H9 (cell line): ENCODE data around the gene RAB31. TPM values are rescaled to one million over a fixed set of nuclear protein-coding genes. Genes with fewer than 3 reads are reported as not detected.

ENCODE experiments used
- DNase-seq: peaks from one replicate; pipeline ENCODE4 v3.0.0-alpha.2; 2017
- H2AFZ ChIP-seq: one replicate; pipeline ENCODE4 v1.6.1; 2013; ENCODE audit warnings: mild to moderate bottlenecking, low read length, control low read depth, moderate library complexity
- H2AK5ac ChIP-seq: 2 replicates; pipeline ENCODE4 v1.6.1; 2013; ENCODE audit warnings: low read length, control low read depth, mixed read lengths; ENCODE audit not compliant: insufficient read length
- H2BK120ac ChIP-seq: one replicate; pipeline ENCODE4 v1.6.1; 2013; ENCODE audit warnings: low read depth, mild to moderate bottlenecking, low read length, control low read depth, inconsistent platforms; ENCODE audit not compliant: poor library complexity, severe bottlenecking
- H2BK12ac ChIP-seq: 2 replicates; pipeline ENCODE4 v1.6.1; 2013; ENCODE audit warnings: low read length, control low read depth, mixed read lengths, low read depth; ENCODE audit not compliant: insufficient read length
- H2BK15ac ChIP-seq: 2 replicates; pipeline ENCODE4 v1.6.1; 2013; ENCODE audit warnings: low read depth, low read length, control low read depth
- H2BK20ac ChIP-seq: one replicate; pipeline ENCODE4 v1.6.1; 2013; ENCODE audit warnings: low read depth, mild to moderate bottlenecking, low read length, control low read depth, inconsistent platforms; ENCODE audit not compliant: poor library complexity, severe bottlenecking
- H2BK5ac ChIP-seq: 2 replicates; pipeline ENCODE4 v1.6.1; 2013; ENCODE audit warnings: low read length, control low read depth, mixed read lengths; ENCODE audit not compliant: insufficient read length
- H3K14ac ChIP-seq: 2 replicates; pipeline ENCODE4 v1.6.1; 2013; ENCODE audit warnings: low read length, control low read depth; ENCODE audit not compliant: insufficient read depth
- H3K18ac ChIP-seq: 2 replicates; pipeline ENCODE4 v1.6.1; 2013; ENCODE audit warnings: low read depth, mild to moderate bottlenecking, mixed read lengths, low read length, control low read depth; ENCODE audit not compliant: insufficient read length
- H3K23ac ChIP-seq: 2 replicates; pipeline ENCODE4 v1.6.1; 2013; ENCODE audit warnings: low read length, control low read depth, mixed read lengths, low read depth; ENCODE audit not compliant: insufficient read length
- H3K23me2 ChIP-seq: 2 replicates; pipeline ENCODE4 v1.6.1; 2013; ENCODE audit warnings: low read depth, mild to moderate bottlenecking, mixed read lengths, low read length, control low read depth; ENCODE audit not compliant: insufficient read length, poor library complexity, severe bottlenecking
- H3K27ac ChIP-seq: 2 replicates; pipeline ENCODE4 v1.5.1; 2013; ENCODE audit warnings: low read length, control low read depth, mixed read lengths, low read depth; ENCODE audit not compliant: insufficient read length
- H3K27me3 ChIP-seq: 2 replicates; pipeline ENCODE4 v1.6.1; 2013; ENCODE audit warnings: low read length, control low read depth, inconsistent platforms; ENCODE audit not compliant: insufficient read depth
- H3K4ac ChIP-seq: 2 replicates; pipeline ENCODE4 v1.6.1; 2013; ENCODE audit warnings: low read depth, mild to moderate bottlenecking, control low read depth, inconsistent platforms, low read length, moderate library complexity
- H3K4me1 ChIP-seq: 2 replicates; pipeline ENCODE4 v1.6.1; 2013; ENCODE audit warnings: low read length, control low read depth, inconsistent platforms; ENCODE audit not compliant: insufficient read depth
- H3K4me2 ChIP-seq: 2 replicates; pipeline ENCODE4 v1.6.1; 2013; ENCODE audit warnings: low read length, control low read depth, mixed read lengths; ENCODE audit not compliant: insufficient read length, insufficient read depth
- H3K56ac ChIP-seq: 2 replicates; pipeline ENCODE4 v1.6.1; 2013; ENCODE audit warnings: low read depth, mild to moderate bottlenecking, mixed read lengths, low read length, control low read depth; ENCODE audit not compliant: insufficient read length
- H3K79me1 ChIP-seq: 2 replicates; pipeline ENCODE4 v1.6.1; 2013; ENCODE audit warnings: low read depth, mild to moderate bottlenecking, moderate library complexity, low read length, control low read depth, inconsistent platforms; ENCODE audit not compliant: insufficient read depth, poor library complexity, severe bottlenecking
- H3K79me2 ChIP-seq: 2 replicates; pipeline ENCODE4 v1.6.1; 2013; ENCODE audit warnings: low read length, control low read depth, inconsistent platforms; ENCODE audit not compliant: insufficient read depth
- H3K9ac ChIP-seq: 2 replicates; pipeline ENCODE4 v1.6.1; 2013; ENCODE audit warnings: low read length, control low read depth, mixed read lengths; ENCODE audit not compliant: insufficient read length; ENCODE audit errors: extremely low read depth
- H3K9me3 ChIP-seq: one replicate; pipeline ENCODE4 v1.6.1; 2013; ENCODE audit warnings: low read depth, low read length, inconsistent platforms; ENCODE audit not compliant: control insufficient read depth
- H3T11ph ChIP-seq: one replicate; pipeline ENCODE4 v1.6.1; 2013; ENCODE audit warnings: mild to moderate bottlenecking, low read length, control low read depth, inconsistent platforms
- H4K20me1 ChIP-seq: one replicate; pipeline ENCODE4 v1.6.1; 2013; ENCODE audit not compliant: control insufficient read depth, insufficient read length, insufficient read depth
- H4K5ac ChIP-seq: 2 replicates; pipeline ENCODE4 v1.6.1; 2013; ENCODE audit warnings: low read depth, mild to moderate bottlenecking, mixed read lengths, low read length, control low read depth; ENCODE audit not compliant: insufficient read length
- H4K8ac ChIP-seq: replicated peaks from 2 replicates; pipeline ENCODE4 v1.6.1; 2013; ENCODE audit warnings: low read length, control low read depth, mixed read lengths, low read depth; ENCODE audit not compliant: insufficient read length
- H4K91ac ChIP-seq: 2 replicates; pipeline ENCODE4 v1.6.1; 2013; ENCODE audit warnings: low read depth, mild to moderate bottlenecking, moderate library complexity, mixed read lengths, low read length, control low read depth; ENCODE audit not compliant: insufficient read length
- H3K27ac Mint-ChIP-seq, 3 experiments: 2 replicates in 2 of 3; 3 replicates in 1 of 3; pipeline ENCODE4 v1.8.0; 2020 to 2021; ENCODE audit warnings: mixed read lengths in 3 of 3, mild to moderate bottlenecking in 1 of 3, moderate library complexity in 1 of 3
- H3K27me3 Mint-ChIP-seq: 2 replicates; pipeline ENCODE4 v1.8.0; 2021; ENCODE audit warnings: low read depth, mild to moderate bottlenecking, moderate library complexity, mixed read lengths
- H3K36me3 Mint-ChIP-seq, 3 experiments: 2 replicates in 2 of 3; 3 replicates in 1 of 3; pipeline ENCODE4 v1.8.0; 2020 to 2021; ENCODE audit warnings: low read depth in 3 of 3, mixed read lengths in 3 of 3; ENCODE audit not compliant: insufficient read depth in 1 of 3
- H3K4me1 Mint-ChIP-seq, 2 experiments: 2 replicates each; pipeline ENCODE4 v1.8.0; 2020; ENCODE audit warnings: mixed read lengths in 2 of 2
- H3K4me3 Mint-ChIP-seq, 2 experiments: 2 replicates in 1 of 2; 3 replicates in 1 of 2; pipeline ENCODE4 v1.8.0; 2020 to 2021; ENCODE audit warnings: mild to moderate bottlenecking in 2 of 2, mixed read lengths in 2 of 2, moderate library complexity in 1 of 2
- H3K9me3 Mint-ChIP-seq, 2 experiments: 2 replicates in 1 of 2; 3 replicates in 1 of 2; pipeline ENCODE4 v1.8.0; 2020; ENCODE audit warnings: mild to moderate bottlenecking in 2 of 2, mixed read lengths in 2 of 2, moderate library complexity in 1 of 2
- CTCF ChIP-seq: fragments of 200-600 bp; sonication (generic); conservative IDR thresholded peaks from 3 replicates; pipeline ENCODE4 v1.8.0; 2021; ENCODE audit warnings: antibody characterized with exemption, mild to moderate bottlenecking
- WGBS: extraction: QIAGEN DNeasy Blood & Tissue Kit; methylation state at CpG from one replicate; pipeline ENCODE4 v1.1.7; 2013; ENCODE audit warnings: missing lambda C conversion rate, low lambda C conversion rate, mixed read lengths; ENCODE audit not compliant: insufficient read length; ENCODE audit errors: extremely low coverage; 5-methylcytosine and 5-hydroxymethylcytosine counted together
- total RNA-seq: library from RNA; stranded (reverse); gene quantifications from 2 replicates; pipeline ENCODE4 v1.2.1, GENCODE V29; 2021

The RAB31 gene
- total RNA-seq, 1 experiment from 2014 or later: 22.4 TPM

- H3K23me2 ChIP-seq: no peaks in the 10 kb centered on the region
- no peaks in the 10 kb centered on the region for H3K9me3 ChIP-seq
- H4K20me1 ChIP-seq: no peaks in the 10 kb centered on the region
- H3K27ac ChIP-seq: no peak overlapping the region
- H3K23ac ChIP-seq: no peak overlapping the region
- DNase-seq: no peak
- no peak overlapping the region for H3K56ac ChIP-seq
- H2BK20ac ChIP-seq: no peak overlapping the region
- no peaks in the 10 kb centered on the region for H3K79me1 ChIP-seq
- no peak overlapping the region for H3K14ac ChIP-seq
- no peak overlapping the region for H2BK15ac ChIP-seq
- H4K91ac ChIP-seq: no peak overlapping the region
- Mint-ChIP-seq H3K4me1 (peaks cover 20 to 22% of the 10 kb centered on the region in 2 experiments), H3K27me3 (peaks cover 4% of the 10 kb centered on the region), H3K27ac (no peak overlapping the region; a peak in 1 of 7 replicates), H3K36me3 (no peaks in the 10 kb centered on the region), H3K4me3 (no peak overlapping the region), H3K9me3 (no peaks in the 10 kb centered on the region; a peak in 1 of 5 replicates)
- H3K27me3 ChIP-seq: no peaks in the 10 kb centered on the region
- H2AK5ac ChIP-seq: no peak overlapping the region
- H2BK12ac ChIP-seq: no peak overlapping the region
- H3K4me1 ChIP-seq: peaks cover 7% of the 10 kb centered on the region; the same call in 1 of the 2 replicates
- H2BK5ac ChIP-seq: no peak overlapping the region
- no peak overlapping the region for H3K9ac ChIP-seq
- H4K8ac ChIP-seq: no peak overlapping the region
- no peak overlapping the region for H2AFZ ChIP-seq
- H3K79me2 ChIP-seq: no peaks in the 10 kb centered on the region
- no peak overlapping the region for H3K4me2 ChIP-seq
- no peak for TF ChIP-seq CTCF
- no CpG with 5 or more reads among the region's 4 CpGs for WGBS
- H3K4ac ChIP-seq: no peak overlapping the region
- no peak overlapping the region for H3T11ph ChIP-seq
- H2BK120ac ChIP-seq: no peak overlapping the region
- H4K5ac ChIP-seq: no peak overlapping the region
- no peak overlapping the region for H3K18ac ChIP-seq
These were observed 22.5 kb upstream of the RAB31 start for GRCh38 chr18:9685615-9685890.
